Mucosa of descending colon (tissue), 3 donors: ENCODE results near the gene ATN1. TPM values are rescaled to one million over a fixed set of nuclear protein-coding genes. Genes with fewer than 3 reads are reported as not detected.

Experiments used
- ATAC-seq: fragments of 200-7000 bp; cut with Tn5 transposase; one replicate; pipeline ENCODE4 v1.9.1; 2020; ENCODE audit warnings: mild to moderate bottlenecking, moderate library complexity
- DNase-seq, 3 donors: peaks; one replicate each; pipeline ENCODE4 v3.0.0-alpha.2; 2020
- H3K36me3 ChIP-seq: fragments of 200-600 bp; one replicate; pipeline ENCODE4 v1.8.0; 2021; ENCODE audit warnings: low read depth, mild to moderate bottlenecking
- H3K4me1 ChIP-seq: fragments of 200-600 bp; one replicate; pipeline ENCODE4 v1.8.0; 2021; ENCODE audit warnings: low read depth, mild to moderate bottlenecking
- H3K4me3 ChIP-seq: fragments of 200-600 bp; one replicate; pipeline ENCODE4 v1.8.0; 2021; ENCODE audit warnings: mild to moderate bottlenecking
- H3K9me3 ChIP-seq: fragments of 200-600 bp; one replicate; pipeline ENCODE4 v1.8.0; 2021; ENCODE audit warnings: mild to moderate bottlenecking
- CTCF ChIP-seq: fragments of 200-600 bp; IDR thresholded peaks from one replicate; pipeline ENCODE4 v1.8.0; 2022; ENCODE audit warnings: antibody characterized with exemption, mild to moderate bottlenecking
- intact Hi-C, 2 donors: fragments of 100-400 bp; cut with DNase I in 1 of 2; cut with micrococcal nuclease in 1 of 2; formaldehyde crosslinking; loops; one replicate each; pipeline versions ENCODE4 v1.11.0 to v1.11.1; 2022; cut with DNase I, micrococcal nuclease
- total RNA-seq, 3 donors: library from RNA; stranded (reverse); fragmentation: NEBNext Ultra II Directional in 2 of 3; extraction: Animal tissue kit (Norgen Biotek cat#: 25700) in 2 of 3; gene quantifications; one replicate each; pipeline versions ENCODE4 v1.2.1 to v1.2.4, GENCODE V29; 2021 to 2023
- donor health status: DM: no; HTN: no; CAD: no; lungs with moderate emphysema.
- donor health status: DM: no; HTN: no; CAD: no.
- donor health status: DM: no; HTN: yes; CAD: no.

The ATN1 gene
- total RNA-seq, 3 donors from 2014 or later = 68.5 to 208 (median 82.4) TPM

GRCh38 chr12:6936194-6936635 is 8.5 kb downstream of the ATN1 start:
- no peak for TF ChIP-seq CTCF
- DNase-seq (no peak), ATAC-seq (no peak)
- H3K9me3 ChIP-seq = no peaks in the 10 kb centered on the region
- intact Hi-C loops = no loop called here
- H3K36me3 ChIP-seq = no peaks in the 10 kb centered on the region
- H3K4me1 ChIP-seq = peaks cover 31% of the 10 kb centered on the region
- H3K4me3 ChIP-seq = no peak overlapping the region

GRCh38 chr12:6936636-6937480 is 9.1 kb downstream of the ATN1 start:
- intact Hi-C loops = no loop called here

GRCh38 chr12:6937481-6938352 is 10.0 kb downstream of the ATN1 start:
- intact Hi-C loops = no loop called here
- Histone ChIP-seq H3K9me3 (no peaks in the 10 kb centered on the region), H3K4me3 (peak overlapping the region; percentile 21), H3K4me1 (peaks cover 27% of the 10 kb centered on the region), H3K36me3 (no peaks in the 10 kb centered on the region)
- DNase-seq = peak; percentile 92 to 97 (median 94)
- TF ChIP-seq CTCF = peak; percentile 99
- ATAC-seq = peak; percentile 93

More at GRCh38 chr12:6936636-6937480, 9.1 kb downstream of the ATN1 start:
- no peaks in the 10 kb centered on the region for H3K9me3 ChIP-seq
- DNase-seq = peak in 2 of 3 donors; percentile 67 to 73
- peak overlapping the region; percentile 21 for H3K4me3 ChIP-seq
- no peaks in the 10 kb centered on the region for H3K36me3 ChIP-seq
- ATAC-seq = peak; percentile 7
- peaks cover 31% of the 10 kb centered on the region for H3K4me1 ChIP-seq
- no peak for TF ChIP-seq CTCF

- DNase-seq (peak; percentile 32 to 72 (median 59)), ATAC-seq (no peak)
- Histone ChIP-seq H3K9me3 (no peaks in the 10 kb centered on the region), H3K4me1 (peaks cover 29% of the 10 kb centered on the region), H3K4me3 (peak overlapping the region; percentile 21), H3K36me3 (peaks cover 3% of the 10 kb centered on the region)
- TF ChIP-seq CTCF = no peak
- intact Hi-C loops = no loop called here
Observed at GRCh38 chr12:6938353-6939190, 10.8 kb downstream of the ATN1 start.

- DNase-seq (no peak), ATAC-seq (no peak)
- peaks cover 6% of the 10 kb centered on the region for H3K36me3 ChIP-seq
- H3K9me3 ChIP-seq = no peaks in the 10 kb centered on the region
- intact Hi-C loops = no loop called here
- TF ChIP-seq CTCF = no peak
- no peak overlapping the region for H3K4me3 ChIP-seq
- H3K4me1 ChIP-seq = peaks cover 23% of the 10 kb centered on the region
Observed at GRCh38 chr12:6939191-6939540, 11.4 kb downstream of the ATN1 start.
